ENCODE measurements around the gene CYP2J2.

CYP2J2 gene

DNA sequence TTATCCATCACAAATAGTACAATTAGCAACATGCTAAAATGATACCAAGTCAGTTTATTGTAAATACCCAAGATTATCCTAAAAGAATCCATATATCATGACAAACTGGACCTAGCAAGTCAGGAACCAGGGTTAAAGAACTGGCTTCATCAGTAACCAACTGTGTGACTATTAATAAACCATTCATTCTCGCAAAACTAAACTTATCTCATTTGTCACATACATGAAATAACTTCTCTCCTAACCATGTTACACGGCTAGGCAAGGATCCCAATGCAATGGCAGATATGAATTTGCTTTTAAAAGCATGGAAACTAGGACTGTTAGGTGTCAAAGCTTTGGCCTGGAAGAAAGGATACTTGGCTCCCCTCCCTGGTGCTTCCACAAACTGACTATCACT lies 29.4 kb downstream of the CYP2J2 start:
- H3K9ac ChIP-seq (ENCODE audit: low read depth, low read length), result no peak overlapping the region
- H3K4me3 ChIP-seq (ENCODE audit: low read length), result no peak overlapping the region
- no peaks in the 10 kb centered on the region for H3K9me3 ChIP-seq (ENCODE audit: insufficient read depth, low read depth, low read length)
- H3K4me1 ChIP-seq (ENCODE audit: insufficient read depth, low read length), result no peaks in the 10 kb centered on the region
- no peak overlapping the region for H3K27ac ChIP-seq (ENCODE audit: low read depth, low read length)
- 90% methylated on average over 2 of the region's 2 CpGs for WGBS
- no peaks in the 10 kb centered on the region for H3K27me3 ChIP-seq (ENCODE audit: insufficient read depth, low read length)
- H3K36me3 ChIP-seq (ENCODE audit: insufficient read depth, low read length), result no peaks in the 10 kb centered on the region

DNA sequence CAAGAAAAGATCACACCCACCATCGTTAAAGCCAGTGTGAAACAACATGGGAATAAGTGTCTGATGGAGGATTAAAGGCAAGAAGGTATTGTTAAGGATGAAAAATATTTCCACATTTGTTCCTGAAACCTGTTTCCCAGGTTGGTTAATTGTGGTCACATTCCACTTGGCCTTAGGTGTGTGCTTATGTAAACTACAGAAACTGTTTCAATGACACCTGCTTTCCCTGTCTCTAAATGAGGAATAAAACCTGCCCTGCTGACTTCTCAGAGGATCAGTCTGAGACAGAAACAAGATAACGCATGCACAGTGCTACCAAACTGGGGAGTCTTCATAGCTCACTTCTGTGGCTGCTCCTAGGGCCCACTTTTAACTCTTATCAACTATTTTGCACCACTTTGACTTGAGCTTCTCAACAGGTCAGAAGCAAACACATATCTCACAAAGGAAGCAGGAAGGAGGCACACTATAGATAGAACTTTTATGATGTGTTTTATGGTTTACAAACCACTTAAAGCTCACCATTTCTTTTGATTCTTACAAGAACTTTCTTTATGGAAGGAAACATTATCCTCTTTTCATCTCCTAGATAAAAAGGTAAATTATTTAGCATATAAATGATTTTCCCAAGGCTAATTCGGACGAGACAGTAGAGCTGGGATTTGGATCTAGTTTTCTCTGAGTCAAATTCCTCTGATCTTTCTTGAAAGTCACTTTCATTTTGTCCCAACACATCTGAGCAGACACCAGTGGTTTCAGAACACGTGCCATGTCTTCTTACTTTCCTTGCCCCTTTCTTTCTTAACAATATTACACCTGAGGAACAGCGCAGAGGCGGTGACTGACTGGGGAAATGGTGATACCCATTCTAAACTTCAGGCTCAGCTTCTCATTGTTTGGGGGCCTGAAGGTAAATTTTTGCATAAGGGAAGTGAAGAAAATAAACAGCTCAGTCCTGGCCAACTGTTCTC lies 33.4 kb downstream of the CYP2J2 start:
- Histone ChIP-seq H3K27ac (ENCODE audit: low read depth, low read length) (no peak overlapping the region), H3K27me3 (ENCODE audit: insufficient read depth, low read length) (no peaks in the 10 kb centered on the region), H3K4me3 (ENCODE audit: low read length) (no peak overlapping the region), H3K36me3 (ENCODE audit: insufficient read depth, low read length) (no peaks in the 10 kb centered on the region), H3K9ac (ENCODE audit: low read depth, low read length) (no peak overlapping the region), H3K4me1 (ENCODE audit: insufficient read depth, low read length) (no peaks in the 10 kb centered on the region), H3K9me3 (ENCODE audit: insufficient read depth, low read depth, low read length) (peaks cover 14% of the 10 kb centered on the region; the same call in 1 of the 2 replicates)
- 91% methylated on average over 7 of the region's 7 CpGs for WGBS

DNA sequence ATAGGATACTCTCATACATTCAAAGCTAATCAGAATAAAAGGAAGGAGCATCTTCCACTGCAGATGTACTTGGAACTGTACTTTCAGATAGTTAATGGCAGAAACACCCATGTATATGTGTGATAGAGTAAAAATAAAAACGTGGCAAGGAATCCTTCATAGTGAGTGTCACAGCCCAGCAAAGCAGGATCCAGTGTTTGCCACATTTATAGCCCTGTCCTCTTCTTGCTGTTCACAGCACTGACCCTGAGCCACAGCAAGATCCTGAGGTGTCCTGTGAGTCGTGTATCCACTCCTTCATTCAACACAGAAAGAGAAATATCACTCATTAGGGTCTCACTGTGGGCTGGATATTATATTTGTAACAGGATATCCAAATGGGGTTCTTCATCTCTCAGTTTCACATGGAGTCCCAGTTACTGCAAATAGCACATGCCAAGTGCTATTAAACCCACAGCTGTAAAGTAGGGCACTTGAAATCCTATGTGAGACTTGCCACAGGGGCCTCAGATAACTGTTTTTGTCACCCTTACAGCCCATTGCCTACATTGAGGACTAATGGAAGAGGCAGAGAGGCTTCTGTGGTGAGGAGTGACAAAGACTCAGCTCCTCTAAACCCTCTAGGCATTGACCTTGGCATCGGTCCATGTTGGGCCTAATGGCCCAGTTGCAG lies 41.3 kb downstream of the CYP2J2 start:
- Histone ChIP-seq H3K4me1 (ENCODE audit: insufficient read depth, low read length) (no peaks in the 10 kb centered on the region), H3K9ac (ENCODE audit: low read depth, low read length) (no peak overlapping the region), H3K9me3 (ENCODE audit: insufficient read depth, low read depth, low read length) (peaks cover 14% of the 10 kb centered on the region; the same call in 1 of the 2 replicates), H3K4me3 (ENCODE audit: low read length) (no peak overlapping the region), H3K36me3 (ENCODE audit: insufficient read depth, low read length) (no peaks in the 10 kb centered on the region), H3K27ac (ENCODE audit: low read depth, low read length) (no peak overlapping the region), H3K27me3 (ENCODE audit: insufficient read depth, low read length) (no peaks in the 10 kb centered on the region)
- WGBS, result 86% methylated on average over 3 of the region's 3 CpGs

DNA sequence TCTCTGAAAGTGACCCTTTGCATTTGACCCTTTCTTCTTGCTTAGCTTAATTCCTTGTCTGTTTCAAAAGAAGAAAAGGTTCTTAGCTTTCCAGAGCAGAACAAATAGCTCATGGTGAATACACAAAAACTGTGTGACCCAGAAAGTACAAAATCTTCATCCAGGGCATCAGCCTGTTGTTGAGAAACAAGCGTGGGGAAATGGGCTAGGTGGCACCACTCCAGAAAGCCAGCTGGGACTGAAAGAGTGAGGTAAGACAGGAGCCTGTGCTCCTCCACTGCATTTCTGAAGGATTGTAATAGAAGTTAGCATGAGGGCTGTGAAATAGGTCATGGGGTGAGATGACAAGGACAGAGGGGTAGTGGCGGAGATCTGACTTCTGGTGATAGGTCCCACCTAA lies 45.8 kb downstream of the CYP2J2 start:
- Histone ChIP-seq H3K27ac (ENCODE audit: low read depth, low read length) (no peak overlapping the region), H3K36me3 (ENCODE audit: insufficient read depth, low read length) (no peaks in the 10 kb centered on the region), H3K9me3 (ENCODE audit: insufficient read depth, low read depth, low read length) (no peaks in the 10 kb centered on the region), H3K27me3 (ENCODE audit: insufficient read depth, low read length) (no peaks in the 10 kb centered on the region), H3K9ac (ENCODE audit: low read depth, low read length) (no peak overlapping the region), H3K4me1 (ENCODE audit: insufficient read depth, low read length) (no peaks in the 10 kb centered on the region), H3K4me3 (ENCODE audit: low read length) (no peak overlapping the region)
- WGBS, result 84% methylated on average over 2 of the region's 2 CpGs

DNA sequence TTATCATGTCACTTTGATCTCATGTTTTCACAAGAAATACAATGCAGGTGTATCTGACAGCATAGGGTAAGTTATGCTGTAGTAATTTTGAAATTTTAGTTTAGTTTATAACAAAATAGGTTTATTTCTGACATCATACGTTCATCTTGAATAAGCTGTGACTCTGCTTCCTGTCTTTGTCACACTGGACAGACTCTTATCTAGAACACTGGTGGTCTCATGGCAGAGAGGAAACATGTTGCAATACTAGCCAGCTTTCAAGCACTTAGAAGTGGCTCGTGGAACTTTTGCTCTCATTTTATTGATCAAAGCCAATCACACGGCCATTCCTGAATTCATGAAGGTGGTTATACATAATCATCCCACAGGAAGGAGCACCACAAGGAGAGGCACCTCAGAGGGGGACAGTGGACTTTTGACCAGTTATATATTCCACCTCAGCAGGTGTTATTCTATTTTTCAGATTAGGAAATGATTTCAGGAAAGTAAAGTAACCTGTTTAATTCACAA lies 46.5 kb downstream of the CYP2J2 start:
- Histone ChIP-seq H3K27ac (ENCODE audit: low read depth, low read length) (no peak overlapping the region), H3K4me1 (ENCODE audit: insufficient read depth, low read length) (no peaks in the 10 kb centered on the region), H3K4me3 (ENCODE audit: low read length) (no peak overlapping the region), H3K9me3 (ENCODE audit: insufficient read depth, low read depth, low read length) (no peaks in the 10 kb centered on the region), H3K36me3 (ENCODE audit: insufficient read depth, low read length) (no peaks in the 10 kb centered on the region), H3K9ac (ENCODE audit: low read depth, low read length) (no peak overlapping the region), H3K27me3 (ENCODE audit: insufficient read depth, low read length) (no peaks in the 10 kb centered on the region)
- WGBS, result 94% methylated on average over 3 of the region's 3 CpGs

DNA sequence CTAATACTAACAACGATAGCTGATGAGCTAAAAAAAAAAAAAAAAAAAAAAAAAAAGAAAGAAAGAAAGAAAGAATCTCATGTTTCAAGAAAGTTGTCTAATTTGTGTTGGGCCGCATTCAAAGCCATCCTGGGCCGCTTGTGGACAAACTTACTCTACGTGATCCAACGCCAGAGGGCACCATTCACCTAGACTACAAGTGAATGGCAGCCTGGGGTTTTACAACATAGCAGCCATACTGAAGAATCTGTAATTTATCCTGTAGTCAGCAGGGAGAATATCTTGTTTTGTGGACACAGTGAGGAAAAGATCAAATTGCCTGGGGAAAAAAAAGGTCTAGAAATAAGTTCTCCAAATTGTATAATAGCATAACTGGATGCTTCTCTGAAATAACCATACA lies 47.0 kb downstream of the CYP2J2 start:
- Histone ChIP-seq H3K9ac (ENCODE audit: low read depth, low read length) (no peak overlapping the region), H3K9me3 (ENCODE audit: insufficient read depth, low read depth, low read length) (no peaks in the 10 kb centered on the region), H3K36me3 (ENCODE audit: insufficient read depth, low read length) (no peaks in the 10 kb centered on the region), H3K4me3 (ENCODE audit: low read length) (no peak overlapping the region), H3K4me1 (ENCODE audit: insufficient read depth, low read length) (no peaks in the 10 kb centered on the region), H3K27ac (ENCODE audit: low read depth, low read length) (no peak overlapping the region), H3K27me3 (ENCODE audit: insufficient read depth, low read length) (no peaks in the 10 kb centered on the region)
- 41% methylated on average over 4 of the region's 5 CpGs for WGBS

DNA sequence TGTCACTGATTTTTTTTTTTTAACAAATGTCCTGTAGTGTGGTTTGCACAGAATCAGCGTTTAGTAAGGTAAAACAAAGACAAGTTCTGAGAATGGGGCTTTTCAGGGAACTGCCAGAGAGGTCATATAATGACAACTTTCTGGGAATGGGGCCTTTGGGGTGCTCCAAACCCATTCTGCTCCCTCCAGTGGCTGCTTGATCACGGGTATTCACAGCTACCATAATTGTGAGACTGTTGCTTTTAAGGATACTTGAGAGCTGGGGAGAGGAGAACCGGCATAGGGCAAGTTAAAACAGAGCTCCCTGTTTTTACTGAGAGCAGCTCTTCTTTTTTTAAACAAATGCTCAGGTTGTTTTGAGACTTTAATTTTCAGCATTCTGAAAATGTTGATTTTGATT lies 48.2 kb downstream of the CYP2J2 start:
- H3K9ac ChIP-seq (ENCODE audit: low read depth, low read length), result no peak overlapping the region
- 79% methylated on average over 3 of the region's 3 CpGs for WGBS

DNA sequence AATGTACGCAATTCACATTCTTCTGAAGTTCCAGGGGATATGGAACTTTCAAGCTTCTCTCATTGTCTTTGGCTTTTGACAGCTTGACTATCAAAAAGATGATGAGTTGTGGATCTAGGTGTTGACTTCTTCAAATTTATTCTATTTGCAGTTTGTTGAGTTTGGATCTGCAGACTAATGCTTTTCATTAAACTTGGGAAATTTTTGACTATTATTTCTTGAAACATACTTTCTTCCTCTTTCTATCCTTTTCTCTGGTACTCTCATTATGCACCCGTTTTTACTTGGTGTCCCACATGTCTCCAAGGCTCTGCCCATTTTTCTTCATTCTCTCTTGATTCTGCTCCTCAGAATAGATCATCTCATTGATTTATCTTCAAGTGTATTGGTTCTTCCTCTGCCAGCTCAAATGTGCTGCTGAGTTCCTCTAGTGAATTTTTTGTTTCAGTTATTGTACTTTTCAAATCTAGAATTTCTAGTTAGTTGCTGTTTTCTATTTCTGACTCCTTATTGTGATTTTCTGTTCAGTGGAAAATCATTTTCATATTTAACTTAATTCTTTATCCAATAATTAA lies 49.4 kb downstream of the CYP2J2 start:
- Histone ChIP-seq H3K9ac (ENCODE audit: low read depth, low read length) (no peak overlapping the region), H3K4me3 (ENCODE audit: low read length) (no peak overlapping the region), H3K9me3 (ENCODE audit: insufficient read depth, low read depth, low read length) (no peaks in the 10 kb centered on the region), H3K4me1 (ENCODE audit: insufficient read depth, low read length) (no peaks in the 10 kb centered on the region), H3K27ac (ENCODE audit: low read depth, low read length) (no peak overlapping the region), H3K27me3 (ENCODE audit: insufficient read depth, low read length) (no peaks in the 10 kb centered on the region), H3K36me3 (ENCODE audit: insufficient read depth, low read length) (peaks cover 15% of the 10 kb centered on the region)
- WGBS, result 89% methylated on average over 2 of the region's 2 CpGs

More for the DNA sequence above, 48.2 kb downstream of the CYP2J2 start:
- H3K4me1 ChIP-seq (ENCODE audit: insufficient read depth, low read length), result no peaks in the 10 kb centered on the region
- H3K4me3 ChIP-seq (ENCODE audit: low read length), result no peak overlapping the region
- no peaks in the 10 kb centered on the region for H3K9me3 ChIP-seq (ENCODE audit: insufficient read depth, low read depth, low read length)
- H3K27me3 ChIP-seq (ENCODE audit: insufficient read depth, low read length), result no peaks in the 10 kb centered on the region
- H3K27ac ChIP-seq (ENCODE audit: low read depth, low read length), result no peak overlapping the region
- H3K36me3 ChIP-seq (ENCODE audit: insufficient read depth, low read length), result peaks cover 3% of the 10 kb centered on the region; the same call in 1 of the 2 replicates

DNA sequence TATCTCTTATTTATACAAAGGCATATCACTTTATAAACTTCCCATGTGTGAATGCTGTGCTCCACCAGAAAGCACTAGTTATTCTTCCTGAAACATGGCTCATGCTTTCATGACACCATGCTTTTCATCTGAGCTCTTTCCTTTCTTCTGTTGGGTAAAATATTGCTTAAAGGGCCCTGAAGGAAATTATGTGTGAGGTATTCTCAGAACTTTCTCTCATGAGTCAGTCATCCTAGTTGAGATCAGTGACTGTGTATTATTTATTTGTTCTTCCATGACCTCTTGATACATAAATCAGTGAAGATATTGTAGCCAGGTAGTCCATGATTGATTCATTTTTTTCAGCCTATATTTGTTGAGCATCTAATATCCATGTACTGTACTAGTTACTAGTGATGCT lies 54.8 kb downstream of the CYP2J2 start:
- Histone ChIP-seq H3K4me1 (ENCODE audit: insufficient read depth, low read length) (no peaks in the 10 kb centered on the region), H3K27me3 (ENCODE audit: insufficient read depth, low read length) (no peaks in the 10 kb centered on the region), H3K9ac (ENCODE audit: low read depth, low read length) (no peak overlapping the region), H3K9me3 (ENCODE audit: insufficient read depth, low read depth, low read length) (no peaks in the 10 kb centered on the region), H3K27ac (ENCODE audit: low read depth, low read length) (no peak overlapping the region), H3K4me3 (ENCODE audit: low read length) (no peak overlapping the region), H3K36me3 (ENCODE audit: insufficient read depth, low read length) (peaks cover 63% of the 10 kb centered on the region)

DNA sequence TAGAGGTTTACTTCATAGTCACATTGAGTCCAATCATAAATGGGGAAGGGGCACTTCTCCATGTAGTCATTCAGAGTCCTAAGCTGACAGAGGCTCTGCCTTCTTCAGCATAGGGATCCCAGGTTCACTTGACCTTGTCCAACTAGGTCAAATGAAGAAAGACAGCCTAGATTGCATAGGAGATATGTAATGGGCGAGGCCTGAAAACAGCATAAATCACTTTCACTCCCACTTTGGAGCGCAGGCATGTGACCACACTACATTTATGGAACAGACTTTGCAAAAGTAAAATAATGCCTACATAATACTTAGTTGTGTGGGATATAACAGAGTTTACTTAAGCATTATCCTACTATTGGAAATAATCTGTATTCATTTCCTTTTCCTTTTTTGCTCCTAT lies 60.1 kb downstream of the CYP2J2 start:
- no peaks in the 10 kb centered on the region for H3K27me3 ChIP-seq (ENCODE audit: insufficient read depth, low read length)
- no peak overlapping the region for H3K4me3 ChIP-seq (ENCODE audit: low read length)
- H3K27ac ChIP-seq (ENCODE audit: low read depth, low read length), result no peak overlapping the region
- 86% methylated on average over 1 of the region's 2 CpGs for WGBS
- H3K9ac ChIP-seq (ENCODE audit: low read depth, low read length), result no peak overlapping the region
- no peaks in the 10 kb centered on the region for H3K9me3 ChIP-seq (ENCODE audit: insufficient read depth, low read depth, low read length)
- H3K4me1 ChIP-seq (ENCODE audit: insufficient read depth, low read length), result no peaks in the 10 kb centered on the region
- H3K36me3 ChIP-seq (ENCODE audit: insufficient read depth, low read length), result peaks cover 87% of the 10 kb centered on the region
